OCI-LY1 (cell line): ENCODE measurements around the gene MACROD2.

Experiments
- H2AFZ ChIP-seq: fragments of 200-600 bp; sonication (generic), shearing (Covaris generic); 2 replicates; pipeline ENCODE4 v1.6.0; 2014; ENCODE audit warnings: antibody characterized with exemption, mild to moderate bottlenecking, low read length
- H3F3A ChIP-seq: fragments of 200-600 bp; sonication (generic), shearing (Covaris generic); 2 replicates; pipeline ENCODE4 v1.6.0; 2014; ENCODE audit warnings: mild to moderate bottlenecking, antibody characterized with exemption, low read length, moderate library complexity; ENCODE audit not compliant: insufficient read depth
- H3K27ac ChIP-seq: fragments of 200-600 bp; sonication (generic); 2 replicates; pipeline ENCODE4 v1.5.1; 2014; ENCODE audit warnings: low read length, mixed run types, mild to moderate bottlenecking, low read depth; ENCODE audit not compliant: poor library complexity, severe bottlenecking
- H3K27me3 ChIP-seq: fragments of 200-600 bp; sonication (generic); 2 replicates; pipeline ENCODE4 v1.6.0; 2014; ENCODE audit warnings: antibody characterized with exemption, mild to moderate bottlenecking, low read length, moderate library complexity; ENCODE audit not compliant: insufficient read depth
- H3K36me3 ChIP-seq: fragments of 200-600 bp; sonication (generic); 2 replicates; pipeline ENCODE4 v1.6.1; 2014; ENCODE audit warnings: mild to moderate bottlenecking, antibody characterized with exemption, low read length, moderate library complexity, mixed read lengths; ENCODE audit not compliant: insufficient read depth
- H3K4me1 ChIP-seq: fragments of 200-600 bp; sonication (generic); 2 replicates; pipeline ENCODE4 v1.5.1; 2014; ENCODE audit warnings: mild to moderate bottlenecking, low read length, moderate library complexity; ENCODE audit not compliant: insufficient read depth, severe bottlenecking
- H3K4me2 ChIP-seq: fragments of 200-600 bp; sonication (generic), shearing (Covaris generic); 2 replicates; pipeline ENCODE4 v1.6.1; 2014; ENCODE audit warnings: low read length
- H3K4me3 ChIP-seq: fragments of 200-600 bp; sonication (generic); 2 replicates; pipeline ENCODE4 v1.5.1; 2014; ENCODE audit warnings: low read length, low read depth, mild to moderate bottlenecking, mixed read lengths; ENCODE audit not compliant: poor library complexity, severe bottlenecking
- H3K79me2 ChIP-seq: fragments of 200-600 bp; shearing (Covaris generic); 2 replicates; pipeline ENCODE4 v1.6.1; 2016; ENCODE audit warnings: mixed run types, low read length, mixed read lengths; ENCODE audit not compliant: insufficient read depth
- H3K9ac ChIP-seq: fragments of 200-600 bp; sonication (generic), shearing (Covaris generic); 2 replicates; pipeline ENCODE4 v1.6.1; 2014; ENCODE audit warnings: mild to moderate bottlenecking, low read length, mixed read lengths
- H3K9me2 ChIP-seq: fragments of 200-600 bp; sonication (generic), shearing (Covaris generic); 2 replicates; pipeline ENCODE4 v1.6.1; 2014; ENCODE audit warnings: low read depth, mild to moderate bottlenecking, low read length, mixed read lengths
- H3K9me3 ChIP-seq: fragments of 200-600 bp; shearing (Covaris generic); 2 replicates; pipeline ENCODE4 v1.6.1; 2014; ENCODE audit warnings: low read length, mixed read lengths
- H4K20me1 ChIP-seq: fragments of 200-600 bp; sonication (generic), shearing (Covaris generic); 2 replicates; pipeline ENCODE4 v1.6.0; 2016; ENCODE audit warnings: mild to moderate bottlenecking, low read length; ENCODE audit not compliant: insufficient read depth
- EZH2 ChIP-seq: fragments of 200-600 bp; sonication (generic), shearing (Covaris generic); IDR thresholded peaks from 2 replicates; pipeline ENCODE4 v1.8.0; 2017; ENCODE audit warnings: borderline replicate concordance, mixed run types, mild to moderate bottlenecking, antibody characterized with exemption, low read length, moderate library complexity, mixed read lengths
- TF ChIP-seq, protein P1 (sequence below): fragments of 200-600 bp; sonication (generic), shearing (Covaris generic); IDR thresholded peaks from 2 replicates; pipeline ENCODE4 v1.5.1; 2017; ENCODE audit warnings: mild to moderate bottlenecking, antibody characterized with exemption, low read length, moderate library complexity, mixed read lengths

The MACROD2 gene

GRCh38 chr20:14838663-14839628 lies 843.6 kb downstream of the MACROD2 start:
- Histone ChIP-seq H3K9ac (no peak overlapping the region), H3K9me2 (no peaks in the 10 kb centered on the region), H3K4me1 (no peaks in the 10 kb centered on the region), H3K36me3 (no peaks in the 10 kb centered on the region), H3F3A (no peaks in the 10 kb centered on the region), H3K9me3 (no peaks in the 10 kb centered on the region), H3K4me2 (no peak overlapping the region), H3K79me2 (no peaks in the 10 kb centered on the region), H4K20me1 (no peaks in the 10 kb centered on the region), H3K27me3 (no peaks in the 10 kb centered on the region), H3K4me3 (no peak overlapping the region), H3K27ac (no peak overlapping the region), H2AFZ (no peak overlapping the region)
- TF ChIP-seq EZH2: no peak
- TF ChIP-seq, protein P1, sequence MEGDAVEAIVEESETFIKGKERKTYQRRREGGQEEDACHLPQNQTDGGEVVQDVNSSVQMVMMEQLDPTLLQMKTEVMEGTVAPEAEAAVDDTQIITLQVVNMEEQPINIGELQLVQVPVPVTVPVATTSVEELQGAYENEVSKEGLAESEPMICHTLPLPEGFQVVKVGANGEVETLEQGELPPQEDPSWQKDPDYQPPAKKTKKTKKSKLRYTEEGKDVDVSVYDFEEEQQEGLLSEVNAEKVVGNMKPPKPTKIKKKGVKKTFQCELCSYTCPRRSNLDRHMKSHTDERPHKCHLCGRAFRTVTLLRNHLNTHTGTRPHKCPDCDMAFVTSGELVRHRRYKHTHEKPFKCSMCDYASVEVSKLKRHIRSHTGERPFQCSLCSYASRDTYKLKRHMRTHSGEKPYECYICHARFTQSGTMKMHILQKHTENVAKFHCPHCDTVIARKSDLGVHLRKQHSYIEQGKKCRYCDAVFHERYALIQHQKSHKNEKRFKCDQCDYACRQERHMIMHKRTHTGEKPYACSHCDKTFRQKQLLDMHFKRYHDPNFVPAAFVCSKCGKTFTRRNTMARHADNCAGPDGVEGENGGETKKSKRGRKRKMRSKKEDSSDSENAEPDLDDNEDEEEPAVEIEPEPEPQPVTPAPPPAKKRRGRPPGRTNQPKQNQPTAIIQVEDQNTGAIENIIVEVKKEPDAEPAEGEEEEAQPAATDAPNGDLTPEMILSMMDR: no peak

- Histone ChIP-seq H3K79me2 (no peaks in the 10 kb centered on the region), H3F3A (no peaks in the 10 kb centered on the region), H3K4me3 (no peak overlapping the region)
These were observed 850.2 kb downstream of the MACROD2 start for GRCh38 chr20:14845199-14846160.

DNA sequence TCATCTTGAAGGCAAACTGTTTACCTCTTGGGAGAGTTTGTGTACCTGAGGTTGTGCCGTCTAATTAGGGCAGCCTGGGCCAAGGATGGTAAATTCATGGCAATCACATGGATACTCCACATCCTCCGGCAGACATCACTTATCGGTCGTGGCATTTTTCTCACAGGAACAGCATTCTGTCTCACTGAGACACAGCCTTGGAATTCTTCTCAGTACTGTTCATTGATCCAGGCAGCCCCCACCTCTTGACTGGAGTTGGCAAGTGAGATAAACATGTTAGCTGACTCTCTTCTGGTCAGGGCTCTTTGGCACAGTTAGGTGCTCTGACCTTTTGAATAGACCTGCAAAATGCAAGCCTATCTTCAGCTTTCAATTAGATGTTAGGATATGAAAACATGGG lies 853.5 kb downstream of the MACROD2 start:
- no peaks in the 10 kb centered on the region for H3F3A ChIP-seq
- no peak overlapping the region for H2AFZ ChIP-seq
- no peaks in the 10 kb centered on the region for H3K36me3 ChIP-seq
- TF ChIP-seq, protein P1: no peak
- TF ChIP-seq EZH2: no peak
- no peaks in the 10 kb centered on the region for H3K4me1 ChIP-seq
- H3K4me2 ChIP-seq: no peak overlapping the region
- no peak overlapping the region for H3K27ac ChIP-seq
- H3K4me3 ChIP-seq: no peak overlapping the region
- no peaks in the 10 kb centered on the region for H3K27me3 ChIP-seq
- no peaks in the 10 kb centered on the region for H4K20me1 ChIP-seq
- no peaks in the 10 kb centered on the region for H3K79me2 ChIP-seq
- H3K9me3 ChIP-seq: no peaks in the 10 kb centered on the region
- H3K9me2 ChIP-seq: no peaks in the 10 kb centered on the region
- no peak overlapping the region for H3K9ac ChIP-seq

More at GRCh38 chr20:14845199-14846160, 850.2 kb downstream of the MACROD2 start:
- no peaks in the 10 kb centered on the region for H3K36me3 ChIP-seq
- no peak overlapping the region for H3K9ac ChIP-seq
- H3K9me2 ChIP-seq: no peaks in the 10 kb centered on the region
- H2AFZ ChIP-seq: no peak overlapping the region
- no peak overlapping the region for H3K27ac ChIP-seq
- no peaks in the 10 kb centered on the region for H4K20me1 ChIP-seq
- H3K27me3 ChIP-seq: no peaks in the 10 kb centered on the region
- no peak overlapping the region for H3K4me2 ChIP-seq
- H3K9me3 ChIP-seq: no peaks in the 10 kb centered on the region
- H3K4me1 ChIP-seq: no peaks in the 10 kb centered on the region
- TF ChIP-seq, protein P1: no peak
- TF ChIP-seq EZH2: no peak
